IMR-90 (cell line): Measurements from ENCODE around the gene DEFB112.

Source experiments
- ELK1 ChIP-seq: fragments of 150-350 bp; IDR thresholded peaks from 2 replicates; pipeline ENCODE4 v1.6.1; 2016; ENCODE audit warnings: low read depth, mild to moderate bottlenecking, low read length, moderate library complexity, borderline replicate concordance
- MXI1 ChIP-seq: IDR thresholded peaks from 2 replicates; pipeline ENCODE4 v1.6.1; 2012; ENCODE audit warnings: low read depth, mild to moderate bottlenecking, low read length, moderate library complexity, borderline replicate concordance
- RAD21 ChIP-seq: IDR thresholded peaks from 2 replicates; pipeline ENCODE4 v1.6.1; 2012; ENCODE audit warnings: low read length, improper control_type of control experiment
- RFX5 ChIP-seq: IDR thresholded peaks from 2 replicates; pipeline ENCODE4 v1.8.0; 2012; ENCODE audit warnings: low read depth, mild to moderate bottlenecking, low read length, moderate library complexity
- SMC3 ChIP-seq: fragments of 150-350 bp; IDR thresholded peaks from 2 replicates; pipeline ENCODE4 v1.6.1; 2016; ENCODE audit warnings: low read depth, mild to moderate bottlenecking, antibody characterized with exemption, low read length, moderate library complexity
- USF2 ChIP-seq: fragments of 150-350 bp; IDR thresholded peaks from 2 replicates; pipeline ENCODE4 v1.6.1; 2017; ENCODE audit warnings: mild to moderate bottlenecking, antibody characterized with exemption, low read length, low read depth
- TF ChIP-seq, protein P1 (sequence below): conservative IDR thresholded peaks from 2 replicates; pipeline ENCODE4 v1.5.1; 2012; ENCODE audit warnings: mild to moderate bottlenecking, low read depth, low read length, improper control_type of control experiment

- TF ChIP-seq, protein P1, sequence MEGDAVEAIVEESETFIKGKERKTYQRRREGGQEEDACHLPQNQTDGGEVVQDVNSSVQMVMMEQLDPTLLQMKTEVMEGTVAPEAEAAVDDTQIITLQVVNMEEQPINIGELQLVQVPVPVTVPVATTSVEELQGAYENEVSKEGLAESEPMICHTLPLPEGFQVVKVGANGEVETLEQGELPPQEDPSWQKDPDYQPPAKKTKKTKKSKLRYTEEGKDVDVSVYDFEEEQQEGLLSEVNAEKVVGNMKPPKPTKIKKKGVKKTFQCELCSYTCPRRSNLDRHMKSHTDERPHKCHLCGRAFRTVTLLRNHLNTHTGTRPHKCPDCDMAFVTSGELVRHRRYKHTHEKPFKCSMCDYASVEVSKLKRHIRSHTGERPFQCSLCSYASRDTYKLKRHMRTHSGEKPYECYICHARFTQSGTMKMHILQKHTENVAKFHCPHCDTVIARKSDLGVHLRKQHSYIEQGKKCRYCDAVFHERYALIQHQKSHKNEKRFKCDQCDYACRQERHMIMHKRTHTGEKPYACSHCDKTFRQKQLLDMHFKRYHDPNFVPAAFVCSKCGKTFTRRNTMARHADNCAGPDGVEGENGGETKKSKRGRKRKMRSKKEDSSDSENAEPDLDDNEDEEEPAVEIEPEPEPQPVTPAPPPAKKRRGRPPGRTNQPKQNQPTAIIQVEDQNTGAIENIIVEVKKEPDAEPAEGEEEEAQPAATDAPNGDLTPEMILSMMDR = no peak
- TF ChIP-seq MXI1 (no peak), RAD21 (no peak), ELK1 (no peak), RFX5 (no peak), USF2 (no peak), SMC3 (no peak)
Measured at GRCh38 chr6:50071921-50072320, 22.2 kb upstream of the DEFB112 start.
